Upper lobe of left lung (tissue), 6 donors: Measurements from ENCODE around the gene KRTAP24-1. TPM values are rescaled to one million over a fixed set of nuclear protein-coding genes. Genes with fewer than 3 reads are reported as not detected.

Source experiments
- ATAC-seq, 2 donors: fragments of 200-7000 bp; cut with Tn5 transposase; one replicate each; pipeline ENCODE4 v1.9.1; 2022; ENCODE audit warnings: mild to moderate bottlenecking in 2 of 2, moderate library complexity in 2 of 2; ENCODE audit not compliant: low FRiP score in 2 of 2
- DNase-seq, 2 donors: peaks; one replicate each; pipeline ENCODE4 v3.0.0-alpha.2; 2019 to 2020
- H3K27ac ChIP-seq, 4 donors: fragments of 200-600 bp; sonication (generic); one replicate each; pipeline ENCODE4 v1.5.1; 2016 to 2019
- H3K27me3 ChIP-seq, 4 donors: fragments of 200-600 bp; sonication (generic); one replicate each; pipeline ENCODE4 v1.5.1; 2017 to 2019
- H3K36me3 ChIP-seq, 4 donors: fragments of 200-600 bp; sonication (generic); one replicate each; pipeline ENCODE4 v1.5.1; 2016 to 2019
- H3K4me1 ChIP-seq, 4 donors: fragments of 200-600 bp; sonication (generic); one replicate each; pipeline ENCODE4 v1.5.1; 2018 to 2019
- H3K4me3 ChIP-seq, 4 donors: fragments of 200-600 bp; sonication (generic); one replicate each; pipeline ENCODE4 v1.5.1; 2017 to 2019; ENCODE audit warnings: mild to moderate bottlenecking in 2 of 4, moderate library complexity in 1 of 4
- H3K9me3 ChIP-seq, 4 donors: fragments of 200-600 bp; sonication (generic); one replicate each; pipeline ENCODE4 v1.5.1; 2018 to 2019
- EP300 ChIP-seq, 4 donors: sonication (generic); formaldehyde crosslinking; IDR thresholded peaks; one replicate each; pipeline ENCODE4 v1.5.1; 2017; ENCODE audit warnings: antibody characterized with exemption in 4 of 4, control low read depth in 2 of 4
- POLR2A ChIP-seq, 4 donors: fragments of 450-650 bp; IDR thresholded peaks; one replicate each; pipeline ENCODE4 v1.5.1; 2016 to 2017; ENCODE audit warnings: antibody characterized with exemption in 4 of 4, mild to moderate bottlenecking in 2 of 4
- POLR2AphosphoS5 ChIP-seq, 2 donors: sonication (generic); formaldehyde crosslinking; IDR thresholded peaks; one replicate each; pipeline ENCODE4 v1.5.1; 2017; ENCODE audit warnings: antibody characterized with exemption in 2 of 2
- WGBS, 2 donors: methylation state at CpG; one replicate each; pipeline ENCODE4 v1.1.5; 2017 to 2018; 5-methylcytosine and 5-hydroxymethylcytosine counted together
- total RNA-seq, 6 donors: library from RNA; depleted of rRNA in 4 of 6; stranded (reverse); fragments of >200 nt in 4 of 6; gene quantifications; one replicate each; pipeline versions ENCODE4 v1.1.0 to v1.2.1, GENCODE V29; 2016 to 2021
- TF ChIP-seq, protein P1 (sequence below), 6 experiments: fragments of 450-650 bp in 4 of 6; fragments of 200-600 bp in 2 of 6; sonication (generic) in 2 of 6; IDR thresholded peaks; one replicate each; pipeline ENCODE4 v1.5.1; 2016 to 2019; ENCODE audit warnings: antibody characterized with exemption in 6 of 6
- donor health status: DM: no; HTN: no; CAD: no; lungs with moderate emphysema.
- donor health status: DM: no; HTN: yes; CAD: no; lungs with severe emphysema.

Gene KRTAP24-1
- total RNA-seq, 6 donors from 2014 or later = not detected

DNA sequence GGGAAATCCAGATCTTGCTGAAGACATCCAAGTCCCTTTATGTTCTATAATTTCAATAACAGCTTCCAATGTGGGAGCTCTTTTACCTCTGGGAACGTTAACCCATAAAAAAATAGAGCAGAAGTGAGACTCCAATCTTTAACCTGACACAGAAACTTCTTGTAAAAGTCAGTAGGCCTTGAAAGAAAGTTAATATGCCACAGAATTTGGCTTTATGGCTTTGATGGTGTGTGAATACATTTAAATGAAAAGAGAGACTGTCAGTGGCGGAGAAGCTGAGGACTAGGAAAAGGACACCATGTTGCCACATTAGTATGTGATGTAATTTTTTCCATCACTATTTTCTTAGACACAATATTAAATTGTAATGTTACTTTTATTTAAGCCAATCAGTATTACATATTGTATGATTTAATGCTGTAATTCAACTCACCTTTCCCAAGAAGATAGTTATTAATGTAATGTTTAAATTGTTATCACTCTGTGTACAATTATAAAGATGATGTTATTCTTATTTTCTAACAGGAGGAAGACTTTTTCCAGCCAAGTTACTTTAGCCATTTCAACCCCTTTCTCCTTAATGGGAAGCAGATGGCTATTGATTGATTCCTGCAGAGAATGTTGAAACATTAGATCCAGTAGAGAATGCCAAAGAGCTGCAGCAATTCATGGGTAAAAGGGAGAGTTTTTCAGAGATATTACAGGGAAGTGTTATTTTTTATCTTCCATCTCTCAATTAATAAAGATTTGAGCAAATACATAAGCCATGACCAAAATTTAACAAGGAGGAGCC is 49.3 kb downstream of the KRTAP24-1 start:
- Histone ChIP-seq H3K9me3 (no peaks in the 10 kb centered on the region), H3K36me3 (no peaks in the 10 kb centered on the region), H3K27me3 (no peaks in the 10 kb centered on the region), H3K4me3 (no peak overlapping the region), H3K27ac (no peak overlapping the region), H3K4me1 (no peaks in the 10 kb centered on the region)
- DNase-seq (no peak), ATAC-seq (peak in 1 of 2 donors; percentile 36)
- TF ChIP-seq, protein P1, sequence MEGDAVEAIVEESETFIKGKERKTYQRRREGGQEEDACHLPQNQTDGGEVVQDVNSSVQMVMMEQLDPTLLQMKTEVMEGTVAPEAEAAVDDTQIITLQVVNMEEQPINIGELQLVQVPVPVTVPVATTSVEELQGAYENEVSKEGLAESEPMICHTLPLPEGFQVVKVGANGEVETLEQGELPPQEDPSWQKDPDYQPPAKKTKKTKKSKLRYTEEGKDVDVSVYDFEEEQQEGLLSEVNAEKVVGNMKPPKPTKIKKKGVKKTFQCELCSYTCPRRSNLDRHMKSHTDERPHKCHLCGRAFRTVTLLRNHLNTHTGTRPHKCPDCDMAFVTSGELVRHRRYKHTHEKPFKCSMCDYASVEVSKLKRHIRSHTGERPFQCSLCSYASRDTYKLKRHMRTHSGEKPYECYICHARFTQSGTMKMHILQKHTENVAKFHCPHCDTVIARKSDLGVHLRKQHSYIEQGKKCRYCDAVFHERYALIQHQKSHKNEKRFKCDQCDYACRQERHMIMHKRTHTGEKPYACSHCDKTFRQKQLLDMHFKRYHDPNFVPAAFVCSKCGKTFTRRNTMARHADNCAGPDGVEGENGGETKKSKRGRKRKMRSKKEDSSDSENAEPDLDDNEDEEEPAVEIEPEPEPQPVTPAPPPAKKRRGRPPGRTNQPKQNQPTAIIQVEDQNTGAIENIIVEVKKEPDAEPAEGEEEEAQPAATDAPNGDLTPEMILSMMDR (IDR thresholded peaks at IDR 0.05) = no peak
- no peak for TF ChIP-seq POLR2AphosphoS5 (IDR thresholded peaks at IDR 0.05)
- 69 to 82% methylated on average over 2 of the region's 2 CpGs for WGBS, 2 donors

DNA sequence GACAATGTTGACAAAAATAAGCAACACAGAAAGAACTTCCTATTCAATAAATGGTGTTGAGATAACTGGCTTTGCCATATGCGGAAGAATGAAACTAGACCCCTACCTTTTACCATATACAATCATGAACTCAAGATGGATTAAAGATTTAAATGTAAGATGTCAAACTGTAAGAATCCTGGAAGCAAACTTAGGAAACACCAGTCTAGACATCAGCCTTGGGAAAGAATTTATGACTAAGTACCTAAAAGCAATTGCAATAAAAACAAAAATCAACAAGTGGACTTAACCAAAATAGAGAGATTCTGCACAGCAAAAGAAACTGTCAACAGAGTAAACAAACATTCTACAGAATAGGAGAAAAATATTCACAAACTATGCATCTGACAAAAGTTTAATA is 50.7 kb downstream of the KRTAP24-1 start:
- ATAC-seq (no peak), DNase-seq (no peak)

More for the DNA sequence above, 50.7 kb downstream of the KRTAP24-1 start:
- no peak for TF ChIP-seq POLR2A (IDR thresholded peaks at IDR 0.05)
- TF ChIP-seq POLR2AphosphoS5 (IDR thresholded peaks at IDR 0.05) = no peak
- TF ChIP-seq, protein P1 (IDR thresholded peaks at IDR 0.05) = no peak
- TF ChIP-seq EP300 (IDR thresholded peaks at IDR 0.05) = no peak
- no peak overlapping the region for H3K4me3 ChIP-seq
- no peak overlapping the region for H3K27ac ChIP-seq
- no peaks in the 10 kb centered on the region for H3K9me3 ChIP-seq
- H3K4me1 ChIP-seq = peaks cover 0 to 4% (median 2%) of the 10 kb centered on the region in 4 donors
- H3K36me3 ChIP-seq = no peaks in the 10 kb centered on the region
- H3K27me3 ChIP-seq = no peaks in the 10 kb centered on the region
- WGBS, 2 donors = 97 to 100% methylated on average over 1 of the region's 1 CpG

Other genes starting within 250 kb of the KRTAP24-1 start
- gene CLDN17, start 116.1 kb downstream of the KRTAP24-1 start, total RNA-seq = not detected
- gene CLDN8, start 66.9 kb downstream of the KRTAP24-1 start, total RNA-seq = 1 to 10 TPM in 3 of 6 donors, under 1 TPM in 1, not detected in 2; 0.09 to 4.8 (median 1.6) TPM
- not detected for gene KRTAP25-1, start 6.6 kb upstream of the KRTAP24-1 start, total RNA-seq
- not detected for gene KRTAP26-1, start 37.4 kb upstream of the KRTAP24-1 start, total RNA-seq
- gene KRTAP27-1, start 54.7 kb upstream of the KRTAP24-1 start, total RNA-seq = not detected
- gene KRTAP23-1, start 65.7 kb upstream of the KRTAP24-1 start, total RNA-seq = not detected
- not detected for gene KRTAP13-2, start 89.3 kb upstream of the KRTAP24-1 start, total RNA-seq
- not detected for gene KRTAP13-1, start 113.1 kb upstream of the KRTAP24-1 start, total RNA-seq
- not detected for gene KRTAP13-3, start 143.0 kb upstream of the KRTAP24-1 start, total RNA-seq
- gene KRTAP13-4, start 147.3 kb upstream of the KRTAP24-1 start, total RNA-seq = not detected
- gene KRTAP15-1, start 157.3 kb upstream of the KRTAP24-1 start, total RNA-seq = not detected
- not detected for gene KRTAP19-1, start 197.4 kb upstream of the KRTAP24-1 start, total RNA-seq
- not detected for gene KRTAP19-2, start 204.5 kb upstream of the KRTAP24-1 start, total RNA-seq
- gene KRTAP19-3, start 209.1 kb upstream of the KRTAP24-1 start, total RNA-seq = not detected
- gene KRTAP19-4, start 214.2 kb upstream of the KRTAP24-1 start, total RNA-seq = not detected
- not detected for gene KRTAP19-5, start 219.2 kb upstream of the KRTAP24-1 start, total RNA-seq